ENCODE results near the gene TAF1B.
"Not testable (repeated sequence)": the region's sequence is repeated elsewhere in the genome, so short reads cannot be mapped to it uniquely, and the experiment has no call there.

The TAF1B gene

DNA sequence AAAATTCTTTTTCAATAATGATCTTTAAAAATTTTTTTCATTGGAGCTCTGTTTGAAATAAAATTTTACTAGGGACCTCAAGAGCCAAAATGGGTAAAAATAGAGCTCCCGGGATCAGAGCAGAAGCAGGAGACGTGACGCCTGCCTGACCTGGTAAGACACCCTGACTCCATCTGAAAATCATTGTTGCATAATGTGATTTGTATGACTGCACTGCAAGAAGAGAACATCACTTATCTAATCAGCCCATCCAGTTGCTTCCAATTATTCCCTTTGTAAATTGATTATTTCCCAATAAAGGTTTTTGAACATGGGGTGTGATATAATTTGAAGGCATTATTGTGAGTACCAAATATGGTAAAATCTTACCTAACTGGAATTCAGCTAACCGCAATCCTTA, 17.1 kb upstream of the TAF1B start:
- no peak for DNase-seq (ENCODE audit: extremely low read depth in 1 of 2, low read depth in 1 of 2)

DNA sequence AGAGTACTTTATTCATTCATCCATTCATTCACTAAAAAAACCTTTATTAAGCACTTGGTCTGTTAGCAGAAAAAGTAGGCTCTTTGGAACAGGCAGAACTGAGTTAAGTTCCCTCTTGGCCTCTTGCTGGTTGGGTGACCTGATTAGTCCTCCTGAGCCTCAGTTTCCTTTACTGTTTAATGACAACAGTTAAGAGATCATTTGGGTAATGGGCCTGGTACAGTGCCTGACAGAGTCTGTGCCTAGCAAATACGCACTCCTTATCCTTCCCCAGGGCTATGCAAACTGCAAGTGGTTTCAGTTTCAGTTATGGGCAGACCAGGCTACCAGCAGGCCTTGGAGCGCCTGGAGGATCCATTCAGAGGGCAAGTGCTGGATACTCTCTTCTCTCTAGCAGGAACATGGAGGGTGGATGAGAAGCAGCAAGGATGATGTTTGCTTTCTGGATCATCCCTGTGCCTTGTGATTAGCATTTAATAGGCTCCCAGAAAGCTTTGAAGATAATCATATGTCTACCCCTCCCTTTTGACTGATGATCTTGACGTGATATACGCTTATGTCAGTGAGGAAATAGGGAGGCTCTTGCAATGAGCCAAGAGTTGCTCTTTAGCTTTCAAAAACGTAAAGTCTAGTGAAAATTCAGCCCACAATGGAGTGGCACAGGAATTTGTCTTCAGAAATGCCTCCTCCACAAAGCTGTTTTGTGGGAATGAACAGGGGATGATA, 12.4 kb upstream of the TAF1B start:
- no peak for DNase-seq (ENCODE audit: extremely low read depth in 1 of 2, low read depth in 1 of 2)

DNA sequence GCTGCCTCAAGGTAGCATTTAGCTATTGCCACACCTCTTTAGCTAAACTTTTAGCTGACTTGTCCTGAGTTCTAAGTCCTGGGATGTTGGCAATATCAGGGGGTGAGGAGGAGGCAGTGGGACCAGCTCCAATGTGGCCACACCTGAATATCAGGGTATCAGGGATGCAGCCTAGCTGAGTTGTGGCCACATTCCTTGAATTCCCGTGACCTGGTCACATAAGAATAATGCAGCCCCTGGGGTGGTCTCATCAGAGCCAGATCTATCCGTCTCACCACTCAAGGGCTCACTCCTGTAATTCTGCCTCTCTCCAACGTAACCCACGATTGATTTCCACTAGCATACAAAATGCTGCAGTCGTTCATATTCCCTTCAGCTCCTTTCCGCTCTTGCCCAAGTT, 11.6 kb upstream of the TAF1B start:
- DNase-seq (ENCODE audit: extremely low read depth in 1 of 2, low read depth in 1 of 2) = no peak

DNA sequence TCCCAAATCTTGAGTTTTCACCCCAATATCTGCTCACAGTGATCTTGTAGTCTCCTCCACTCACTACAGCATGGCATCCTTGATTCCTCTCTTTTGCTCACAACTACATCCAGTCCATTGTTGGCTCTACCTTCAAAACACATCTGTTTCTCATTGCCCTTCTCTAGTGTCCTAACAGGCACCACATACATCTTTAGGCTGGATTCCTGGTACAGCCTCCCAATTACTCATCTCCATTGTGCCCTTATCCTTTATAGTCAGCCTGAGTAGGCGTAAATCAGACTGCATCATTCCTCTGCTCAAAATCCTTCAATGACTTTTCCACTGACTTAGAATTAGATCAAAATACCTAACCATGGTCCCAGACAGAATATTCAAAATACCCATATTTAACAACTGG, 10.7 kb upstream of the TAF1B start:
- no peak for DNase-seq (ENCODE audit: extremely low read depth in 1 of 2, low read depth in 1 of 2)

DNA sequence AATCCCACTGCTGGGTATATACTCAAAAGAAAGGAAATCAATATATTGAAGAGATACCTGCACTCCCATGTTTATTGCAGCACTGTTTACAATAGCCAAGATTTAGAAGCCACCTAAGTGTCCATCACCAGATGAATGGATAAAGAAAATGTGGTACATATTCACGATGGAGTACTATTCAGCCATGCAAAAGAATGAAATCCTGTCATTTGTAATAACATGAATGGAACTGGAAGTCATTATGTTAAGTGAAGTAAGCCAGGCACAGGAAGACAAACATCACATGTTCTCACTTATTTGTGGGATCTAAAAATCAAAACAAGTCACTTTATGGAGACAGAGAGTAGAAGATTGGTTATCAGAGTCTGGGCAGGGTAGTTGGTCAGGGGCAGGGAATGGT, 8.2 kb upstream of the TAF1B start:
- DNase-seq (ENCODE audit: extremely low read depth in 1 of 2, low read depth in 1 of 2) = not testable (repeated sequence)

DNA sequence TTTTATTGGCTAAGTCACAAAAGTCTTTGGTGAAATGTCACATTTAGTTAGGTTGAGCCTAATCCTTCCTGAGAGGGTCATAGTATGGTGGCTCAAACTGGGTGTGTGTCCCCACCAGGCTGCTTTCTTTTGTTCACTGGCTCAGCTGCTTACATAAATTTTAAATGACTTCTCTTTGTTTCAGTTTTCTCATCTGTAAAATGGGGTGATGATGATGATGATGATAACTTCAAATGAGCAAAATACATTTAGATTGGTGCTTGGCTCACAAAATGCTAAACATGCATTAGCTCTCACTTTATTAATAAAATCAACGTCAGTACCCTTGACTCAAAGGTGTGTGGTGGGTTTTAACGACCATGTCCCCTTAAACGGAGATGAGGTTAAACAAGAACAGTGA, 7.2 kb upstream of the TAF1B start:
- no peak for DNase-seq (ENCODE audit: extremely low read depth in 1 of 2, low read depth in 1 of 2)

DNA sequence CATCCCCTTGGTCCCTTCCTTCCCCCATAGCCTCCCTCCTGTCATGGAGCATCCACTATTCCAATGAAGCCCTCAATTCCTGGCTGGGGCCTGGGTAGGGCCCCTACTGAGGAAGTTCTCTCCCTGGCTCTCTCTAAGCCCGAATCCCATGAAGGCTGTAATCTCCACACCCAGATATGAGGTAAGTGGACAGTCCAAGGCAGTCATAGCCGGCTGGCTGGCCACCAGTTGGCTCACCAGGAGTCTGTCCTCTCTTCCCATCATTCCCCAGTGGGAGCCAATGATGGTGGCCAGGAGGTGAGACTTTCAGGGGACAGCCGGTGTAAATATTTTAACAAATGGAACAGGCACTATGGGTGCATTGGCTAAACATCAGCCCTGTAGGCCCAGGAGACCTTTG, 6.8 kb upstream of the TAF1B start:
- DNase-seq (ENCODE audit: extremely low read depth in 1 of 2, low read depth in 1 of 2) = no peak

DNA sequence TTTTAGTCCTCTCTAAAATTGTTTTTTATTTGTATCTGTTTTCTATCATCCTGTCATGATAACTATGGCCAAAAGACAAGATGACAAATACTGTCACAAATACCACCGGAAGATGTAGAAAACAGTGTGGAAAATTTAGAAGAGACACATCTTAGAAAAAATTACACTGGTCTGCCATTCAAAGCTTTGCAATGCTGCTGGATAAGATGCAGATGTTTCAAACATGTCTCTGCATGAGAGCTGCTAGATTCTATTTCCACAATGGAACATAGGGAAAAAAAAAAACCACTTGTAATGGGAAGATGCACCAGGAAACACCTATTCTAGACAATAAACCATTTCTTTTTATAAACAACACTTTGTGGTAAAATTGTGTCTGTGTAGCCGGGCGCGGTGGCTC, 5.8 kb upstream of the TAF1B start:
- DNase-seq (ENCODE audit: extremely low read depth in 1 of 2, low read depth in 1 of 2) = no peak

DNA sequence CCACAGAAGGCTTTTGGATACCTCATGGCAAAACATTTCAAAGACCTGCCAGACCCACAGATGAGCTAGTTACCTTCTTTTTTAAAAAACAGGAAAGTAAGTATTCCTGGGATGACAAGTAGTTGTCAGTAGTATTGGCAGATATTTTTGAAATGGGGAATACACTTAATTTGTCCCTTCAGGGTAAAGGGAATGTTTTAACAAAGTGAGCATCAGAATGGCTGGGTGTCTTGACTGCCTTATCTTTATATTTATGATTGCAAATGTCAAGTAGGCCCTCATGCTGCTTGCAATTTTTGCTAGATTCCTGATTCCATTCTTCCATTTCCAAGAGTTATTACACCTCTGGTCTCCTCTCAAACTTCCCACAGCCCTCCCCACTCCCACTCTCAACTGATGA, 4.9 kb upstream of the TAF1B start:
- no peak for DNase-seq (ENCODE audit: extremely low read depth in 1 of 2, low read depth in 1 of 2)

DNA sequence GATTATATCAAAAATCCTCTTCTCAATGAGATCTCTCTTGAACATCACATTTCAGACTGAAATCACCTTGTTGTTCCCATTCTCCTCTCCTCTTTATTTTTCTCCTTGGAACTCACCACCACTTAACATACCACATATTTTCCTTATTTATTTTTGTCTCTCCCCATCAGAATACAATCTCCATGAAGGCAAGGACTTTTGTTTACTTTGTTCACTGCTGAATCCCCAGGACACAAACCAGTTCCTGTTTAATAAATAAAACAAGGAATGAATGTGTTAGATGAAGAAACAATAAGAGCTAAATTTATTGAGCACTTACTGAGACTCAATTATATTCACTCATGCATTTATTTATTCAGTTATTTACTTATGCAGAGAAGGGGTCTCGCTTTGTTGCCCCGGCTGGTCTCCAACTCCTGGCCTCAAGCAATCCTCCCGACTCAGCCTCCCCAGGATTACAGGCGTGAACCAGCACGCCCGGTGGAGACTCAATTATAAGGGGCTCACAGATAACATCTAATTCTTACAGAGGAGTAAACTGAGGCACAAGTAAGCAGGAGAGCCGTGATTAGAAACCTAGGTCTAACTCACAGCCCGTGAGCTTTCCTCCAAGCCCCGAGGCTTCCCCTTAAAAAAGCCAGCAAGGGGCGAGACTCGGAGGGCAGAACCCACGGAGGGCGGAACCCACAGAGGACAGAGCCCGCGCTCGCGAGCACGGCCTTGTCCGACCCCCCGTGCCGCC, 616 bp upstream of the TAF1B start:
- DNase-seq (ENCODE audit: extremely low read depth in 1 of 2, low read depth in 1 of 2) = no peak

DNA sequence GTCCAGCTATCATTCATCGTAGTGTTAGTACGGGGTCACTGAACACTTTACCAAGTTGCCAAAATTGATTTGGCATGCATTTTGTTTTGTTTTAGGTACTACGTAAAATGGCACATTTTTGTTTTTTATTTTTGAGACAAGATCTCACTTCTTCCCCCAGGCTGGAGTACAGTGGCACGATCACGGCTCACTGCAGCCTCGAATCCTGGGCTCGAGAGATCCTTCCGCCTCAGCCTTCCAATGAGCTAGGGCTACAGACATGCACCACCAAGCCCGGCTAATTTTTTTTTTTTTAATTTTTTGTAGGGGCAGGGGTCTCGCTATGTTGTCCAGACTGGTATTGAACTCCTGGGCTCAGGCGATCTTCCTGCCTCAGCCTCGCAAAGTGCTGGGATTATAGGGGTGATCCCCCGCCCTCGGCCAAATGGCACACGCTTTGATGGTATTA, 786 bp downstream of the TAF1B start:
- DNase-seq (ENCODE audit: extremely low read depth in 1 of 2, low read depth in 1 of 2) = no peak

DNA sequence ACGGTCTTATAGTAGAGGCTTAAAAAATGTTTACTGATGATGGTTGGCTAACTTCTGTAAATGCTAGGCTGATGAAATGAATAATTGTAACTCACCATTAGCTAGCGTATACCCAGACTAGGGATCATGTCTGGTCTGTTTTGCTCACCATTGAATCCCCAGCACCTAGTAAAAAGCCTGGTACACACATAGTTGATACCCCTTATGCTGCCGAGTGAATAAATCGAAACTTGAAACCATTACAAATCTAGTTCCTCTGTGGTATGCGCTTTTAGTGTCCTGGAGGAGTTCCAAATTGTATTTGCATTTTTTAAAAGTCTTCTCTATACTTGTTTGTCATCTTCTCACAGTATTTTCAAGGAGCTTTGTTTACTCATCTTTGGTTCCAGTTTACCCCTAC, 1.3 kb downstream of the TAF1B start:
- DNase-seq (ENCODE audit: extremely low read depth in 1 of 2, low read depth in 1 of 2) = no peak

DNA sequence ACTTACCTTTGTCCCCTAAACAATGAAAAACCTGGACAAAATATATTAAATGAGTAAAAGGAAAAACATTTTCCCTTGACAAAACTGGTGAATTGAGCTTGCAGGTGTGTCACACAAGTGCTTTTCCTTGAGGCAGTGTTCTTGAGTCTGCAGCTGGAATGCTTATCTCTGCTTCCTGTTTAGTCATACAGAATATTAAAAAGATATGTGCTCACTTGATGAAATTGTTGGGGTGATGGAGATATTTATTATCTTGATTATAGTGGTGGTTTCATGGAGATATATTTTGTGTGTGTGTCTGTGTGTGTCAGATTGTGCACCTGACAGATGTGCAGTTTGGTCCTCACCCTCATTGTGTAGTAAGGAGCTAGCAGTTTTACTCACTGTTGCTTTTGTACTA, 3.3 kb downstream of the TAF1B start:
- DNase-seq (ENCODE audit: extremely low read depth in 1 of 2, low read depth in 1 of 2) = no peak

DNA sequence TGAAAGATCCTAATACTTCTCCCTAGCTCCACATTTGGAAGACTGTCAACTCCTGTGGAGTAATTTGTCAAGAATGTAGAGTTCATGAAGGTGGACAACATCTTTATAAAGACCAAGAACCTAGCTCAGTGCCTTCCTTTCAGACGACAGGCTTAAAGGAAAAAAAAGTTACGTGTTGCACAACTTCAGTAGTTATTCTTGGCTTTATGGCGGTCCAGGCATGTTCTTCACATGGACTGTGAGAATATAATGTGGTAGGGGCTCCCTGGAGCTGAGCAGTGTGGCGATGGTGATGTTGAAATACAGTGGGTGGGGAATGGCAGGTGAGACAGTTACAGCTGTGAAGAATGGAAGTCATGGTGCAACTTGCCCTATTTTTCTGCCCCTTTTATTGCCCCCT, 3.9 kb downstream of the TAF1B start:
- no peak for DNase-seq (ENCODE audit: extremely low read depth in 1 of 2, low read depth in 1 of 2)

DNA sequence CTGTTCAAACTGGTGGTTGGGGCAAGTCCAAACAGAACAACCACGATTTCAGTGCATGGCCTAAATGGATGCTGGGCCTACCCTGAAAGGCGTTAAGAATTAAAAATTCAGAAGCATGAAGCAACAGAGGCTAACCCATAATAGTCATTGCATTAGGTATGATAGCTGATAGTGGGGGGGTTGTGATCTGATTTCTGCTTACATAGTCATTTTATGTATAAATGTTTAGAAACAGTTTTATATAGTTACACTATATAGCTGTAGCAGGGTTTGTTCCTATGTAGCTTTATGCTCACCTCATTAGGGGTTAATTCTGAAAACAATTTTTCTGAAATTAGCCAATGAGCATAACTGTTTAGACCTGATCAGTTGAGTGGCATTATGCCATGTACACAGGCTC, 9.6 kb downstream of the TAF1B start:
- DNase-seq (ENCODE audit: extremely low read depth in 1 of 2, low read depth in 1 of 2) = no peak

DNA sequence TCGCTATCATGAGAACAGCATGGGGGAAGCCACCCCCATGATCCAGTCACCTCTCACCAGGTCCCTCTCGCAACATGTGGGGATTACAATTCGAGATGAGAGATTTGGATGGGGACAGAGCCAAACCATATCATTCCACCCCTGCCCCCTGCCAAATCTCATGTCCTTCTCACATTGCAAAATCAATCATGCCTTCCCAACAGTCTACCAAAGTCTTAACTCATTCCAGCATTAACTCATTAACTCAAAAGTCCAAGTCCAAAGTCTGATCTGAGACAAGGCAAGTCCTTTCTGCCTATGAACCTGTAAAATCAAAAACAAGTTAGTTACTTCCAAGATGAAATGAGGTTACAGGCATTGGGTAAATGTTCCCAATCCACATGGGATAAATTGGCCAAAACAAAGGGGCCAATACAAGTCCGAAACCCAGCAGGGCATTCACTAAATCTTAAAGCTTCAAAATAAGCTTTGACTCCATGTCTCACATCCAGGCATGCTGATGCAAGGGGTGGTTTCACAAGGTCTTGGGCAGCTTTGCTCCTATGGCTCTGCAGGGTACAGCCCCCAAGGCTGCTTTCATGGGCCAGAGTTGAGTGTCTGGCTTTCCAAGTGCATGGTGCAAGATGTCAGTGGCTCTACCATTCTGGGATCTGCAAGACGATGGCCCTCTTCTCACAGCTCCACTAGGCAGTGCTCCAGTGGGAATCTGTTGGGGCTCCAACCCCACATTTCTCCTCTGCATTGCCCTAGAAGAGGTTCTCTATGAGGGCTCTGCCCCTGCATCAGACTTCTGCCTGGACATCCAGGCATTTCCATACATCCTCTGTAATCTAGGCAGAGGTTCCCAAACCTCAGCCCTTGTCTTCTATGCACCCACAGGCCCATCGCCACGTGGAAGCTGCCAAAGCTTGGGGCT, 14.8 kb downstream of the TAF1B start:
- DNase-seq (ENCODE audit: extremely low read depth in 1 of 2, low read depth in 1 of 2) = no peak

DNA sequence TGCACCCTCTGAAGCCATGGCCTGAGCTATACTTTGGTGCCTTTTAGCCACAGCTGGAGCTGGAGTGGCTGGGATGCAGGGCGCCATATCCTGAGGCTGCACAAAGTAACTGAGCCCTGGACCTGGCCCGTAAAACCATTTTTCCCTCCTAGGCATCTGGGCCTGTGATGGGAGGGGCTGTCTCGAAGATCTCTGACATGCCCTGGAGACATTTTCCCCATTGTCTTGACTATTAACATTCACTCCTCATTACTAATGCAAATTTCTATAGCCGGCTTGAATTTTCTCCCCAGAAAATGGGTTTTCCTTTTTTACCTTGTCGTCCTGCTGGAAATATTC, 15.4 kb downstream of the TAF1B start:
- no peak for DNase-seq (ENCODE audit: extremely low read depth in 1 of 2, low read depth in 1 of 2)

DNA sequence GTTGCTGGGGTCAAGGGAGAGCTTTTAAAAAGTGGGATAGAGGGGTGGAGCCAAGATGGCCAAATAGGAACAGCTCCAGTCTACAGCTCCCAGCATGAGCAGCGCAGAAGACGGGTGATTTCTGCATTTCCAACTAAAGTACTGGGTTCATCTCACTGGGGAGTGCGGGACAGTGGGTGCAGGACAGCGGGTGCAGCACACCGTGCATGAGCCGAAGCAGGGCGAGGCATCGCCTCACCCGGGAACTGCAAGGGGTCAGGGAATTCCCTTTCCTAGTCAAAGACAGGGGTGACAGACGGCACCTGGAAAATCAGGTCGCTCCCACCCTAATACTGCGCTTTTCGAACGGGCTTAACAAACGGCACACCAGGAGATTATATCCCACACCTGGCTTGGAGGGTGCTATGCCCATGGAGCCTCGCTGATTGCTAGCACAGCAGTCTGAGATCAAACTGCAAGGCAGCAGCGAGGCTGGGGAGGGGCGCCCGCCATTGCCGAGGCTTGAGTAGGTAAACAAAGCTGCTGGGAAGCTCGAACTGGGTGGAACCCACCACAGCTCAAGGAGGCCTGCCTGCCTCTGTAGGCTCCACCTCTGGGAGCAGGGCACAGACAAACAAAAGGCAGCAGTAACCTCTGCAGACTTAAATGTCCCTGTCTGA, 17.8 kb downstream of the TAF1B start:
- DNase-seq (ENCODE audit: extremely low read depth in 1 of 2, low read depth in 1 of 2) = not testable (repeated sequence)

DNA sequence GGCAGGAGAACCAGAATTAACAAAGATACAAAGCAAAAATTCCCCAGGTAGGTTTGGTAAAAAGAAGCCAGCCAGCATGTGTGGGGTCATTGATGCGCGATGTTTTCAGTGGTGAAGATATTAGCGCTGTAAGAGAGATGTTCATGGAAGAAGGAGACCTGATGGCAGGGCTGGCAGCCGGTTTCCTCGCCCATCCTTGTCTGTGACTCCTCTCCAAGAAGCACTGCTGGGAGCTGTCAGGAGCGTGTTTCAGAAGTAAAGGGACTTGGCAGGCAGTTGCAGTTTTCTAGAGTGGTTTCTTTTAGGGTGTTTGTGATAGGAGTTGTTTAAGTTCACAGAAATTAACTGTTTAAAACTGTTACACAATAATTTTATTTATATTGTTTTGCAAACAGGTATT, 24.6 kb downstream of the TAF1B start:
- DNase-seq (ENCODE audit: extremely low read depth in 1 of 2, low read depth in 1 of 2) = no peak

DNA sequence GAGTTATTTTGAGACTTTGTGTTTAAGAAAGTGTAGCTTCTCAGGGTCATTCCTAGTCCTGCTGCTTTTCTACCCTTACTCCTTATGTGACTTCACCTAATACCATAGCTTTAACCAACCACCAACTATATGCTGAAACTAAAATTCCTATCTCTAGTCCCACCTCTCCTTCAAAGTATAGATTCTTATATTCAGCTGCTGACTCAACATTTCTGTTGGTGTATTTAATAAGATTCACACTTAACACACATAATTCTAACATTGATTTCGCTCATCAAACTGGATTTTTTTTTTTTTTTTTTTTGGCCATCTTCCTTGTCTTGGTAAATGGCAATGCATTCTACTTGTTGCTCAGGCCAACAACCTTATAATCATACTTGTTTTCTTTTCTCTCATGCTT, 30.1 kb downstream of the TAF1B start:
- DNase-seq (ENCODE audit: extremely low read depth in 1 of 2, low read depth in 1 of 2) = no peak

DNA sequence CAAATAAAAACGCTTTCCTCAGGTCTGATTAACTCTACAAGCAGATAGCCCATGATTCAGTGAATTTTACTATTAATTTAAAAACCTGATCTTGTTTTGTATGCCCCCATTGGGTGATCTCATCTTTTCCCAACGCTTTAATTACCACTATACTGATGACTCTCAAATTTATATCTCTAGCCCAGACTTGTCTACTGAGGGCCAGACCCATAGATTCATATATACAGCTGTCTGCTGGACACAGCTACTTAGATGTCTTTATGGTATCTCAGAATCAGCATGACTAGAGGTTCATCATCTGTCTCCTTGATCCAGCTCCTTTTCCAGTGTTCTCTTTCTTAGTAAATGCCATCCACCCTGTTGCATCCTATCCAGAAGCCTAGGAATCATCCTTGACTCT, 33.8 kb downstream of the TAF1B start:
- DNase-seq (ENCODE audit: extremely low read depth in 1 of 2, low read depth in 1 of 2) = no peak

Data from activated CD8-positive, alpha-beta memory T cell treated with anti-CD3 and anti-CD28 coated beads for 1 hour (primary cell).